ENCODE data around the gene NSL1.
"Not testable (repeated sequence)": the region's sequence is repeated elsewhere in the genome, so short reads cannot be mapped to it uniquely, and the experiment has no call there.

NSL1 gene

DNA sequence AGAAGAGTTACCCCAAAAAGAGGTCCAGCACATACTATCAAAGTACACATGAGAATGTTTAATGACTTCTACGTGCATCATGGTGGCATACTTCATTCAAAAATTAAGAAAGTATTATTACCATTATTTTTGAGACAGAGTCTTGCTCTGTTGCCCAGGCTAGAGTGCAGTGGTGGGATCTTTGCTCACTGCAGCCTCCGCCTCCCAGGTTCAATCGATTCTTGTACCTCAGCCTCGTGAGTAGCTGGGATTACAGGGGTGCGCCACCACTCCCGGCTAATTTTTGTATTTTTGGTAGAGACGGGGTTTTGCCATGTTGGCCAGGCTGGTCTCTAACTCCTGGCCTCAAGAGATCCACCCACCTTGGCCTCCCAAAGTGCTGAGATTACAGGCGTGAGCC lies 79.6 kb downstream of the NSL1 start:
- not testable (repeated sequence) for DNase-seq (ENCODE audit: low read depth in 2 of 3, low spot score in 1 of 3)

DNA sequence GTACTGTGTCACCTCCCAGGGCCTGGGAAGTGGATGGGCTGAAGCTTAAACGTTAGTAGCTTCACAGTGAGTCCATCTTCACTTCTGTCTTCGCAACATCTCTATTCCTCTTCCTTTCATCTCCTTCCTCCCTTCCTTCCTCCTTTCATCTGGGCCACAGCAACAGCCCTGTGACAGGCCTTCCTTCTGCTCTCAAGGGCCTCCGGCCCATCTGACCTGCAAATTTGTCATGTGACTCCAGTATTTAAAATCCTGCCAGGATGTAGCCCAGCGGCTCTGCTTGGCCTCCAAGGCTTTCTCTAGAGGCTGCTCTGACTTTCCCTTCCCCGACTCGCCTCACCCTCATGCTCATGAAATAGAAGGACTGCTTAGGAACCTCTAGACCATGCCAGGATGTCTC lies 81.0 kb downstream of the NSL1 start:
- no peak for DNase-seq (ENCODE audit: low read depth in 2 of 3, low spot score in 1 of 3)

DNA sequence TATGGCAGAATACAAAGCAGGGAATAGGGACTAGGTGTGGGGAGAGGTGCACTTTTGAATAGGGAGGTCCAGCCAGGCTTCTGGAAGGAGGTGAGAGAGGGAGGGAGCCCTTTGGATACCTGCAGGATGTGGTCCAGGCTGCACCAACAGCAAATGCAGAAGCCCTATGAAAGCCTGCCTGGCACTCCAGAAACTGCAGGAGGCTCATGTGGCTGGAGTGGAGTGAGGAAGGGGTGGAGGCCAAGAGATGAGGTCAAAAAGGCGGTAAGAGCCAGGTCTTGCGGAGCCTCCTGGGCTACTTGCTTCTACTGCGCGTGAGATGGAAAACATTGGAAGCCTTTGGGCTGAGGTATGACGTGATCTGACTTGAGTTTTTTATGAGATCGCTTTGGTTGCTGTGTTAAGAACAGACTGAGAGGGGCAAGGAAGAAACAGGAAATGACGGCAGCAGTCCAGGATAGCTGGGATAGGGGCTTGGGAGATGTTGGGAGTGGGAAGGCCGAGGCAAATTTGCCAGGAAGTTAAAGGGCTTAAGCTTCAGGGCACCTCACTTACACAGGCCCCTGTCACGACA lies 87.5 kb downstream of the NSL1 start:
- no peak for DNase-seq (ENCODE audit: low read depth in 2 of 3, low spot score in 1 of 3)

DNA sequence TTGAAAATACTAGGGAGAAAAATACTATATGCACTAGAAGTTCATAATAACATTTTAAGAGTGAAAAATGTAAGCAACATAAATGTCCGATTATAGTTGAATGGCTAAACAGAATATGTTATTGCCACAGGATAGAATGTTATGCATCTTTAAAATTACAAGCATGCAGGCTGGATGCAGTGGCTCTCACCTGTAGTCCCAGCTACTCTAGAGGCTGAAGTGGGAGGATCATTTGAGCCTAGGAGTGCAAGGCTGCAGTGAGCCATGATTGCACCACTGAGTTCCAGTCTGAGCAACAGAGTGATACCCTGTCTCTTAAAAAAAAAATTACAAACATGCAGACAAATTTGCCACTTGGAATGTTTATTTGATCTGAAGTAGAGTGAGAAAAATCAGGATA lies 88.9 kb downstream of the NSL1 start:
- no peak for DNase-seq (ENCODE audit: low read depth in 2 of 3, low spot score in 1 of 3)

DNA sequence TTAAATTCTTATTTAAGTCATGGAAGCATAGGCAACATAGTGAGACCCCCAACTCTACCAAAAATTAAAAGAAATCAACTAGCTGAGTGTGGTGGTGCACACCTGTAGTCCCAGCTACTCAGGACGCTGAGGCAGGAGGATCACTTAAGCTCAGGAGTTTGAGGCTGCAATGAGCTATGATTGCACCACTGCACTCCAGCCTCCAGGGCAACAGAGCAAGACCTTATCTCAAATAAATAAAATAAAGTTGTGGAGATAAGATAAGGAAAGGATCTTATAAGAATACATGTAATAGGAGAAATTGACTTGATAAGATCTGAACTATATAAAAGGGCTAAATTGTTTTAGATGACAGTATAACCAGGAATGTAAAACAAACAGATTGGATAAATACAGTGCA lies 89.7 kb downstream of the NSL1 start:
- DNase-seq (ENCODE audit: low read depth in 2 of 3, low spot score in 1 of 3): no peak

DNA sequence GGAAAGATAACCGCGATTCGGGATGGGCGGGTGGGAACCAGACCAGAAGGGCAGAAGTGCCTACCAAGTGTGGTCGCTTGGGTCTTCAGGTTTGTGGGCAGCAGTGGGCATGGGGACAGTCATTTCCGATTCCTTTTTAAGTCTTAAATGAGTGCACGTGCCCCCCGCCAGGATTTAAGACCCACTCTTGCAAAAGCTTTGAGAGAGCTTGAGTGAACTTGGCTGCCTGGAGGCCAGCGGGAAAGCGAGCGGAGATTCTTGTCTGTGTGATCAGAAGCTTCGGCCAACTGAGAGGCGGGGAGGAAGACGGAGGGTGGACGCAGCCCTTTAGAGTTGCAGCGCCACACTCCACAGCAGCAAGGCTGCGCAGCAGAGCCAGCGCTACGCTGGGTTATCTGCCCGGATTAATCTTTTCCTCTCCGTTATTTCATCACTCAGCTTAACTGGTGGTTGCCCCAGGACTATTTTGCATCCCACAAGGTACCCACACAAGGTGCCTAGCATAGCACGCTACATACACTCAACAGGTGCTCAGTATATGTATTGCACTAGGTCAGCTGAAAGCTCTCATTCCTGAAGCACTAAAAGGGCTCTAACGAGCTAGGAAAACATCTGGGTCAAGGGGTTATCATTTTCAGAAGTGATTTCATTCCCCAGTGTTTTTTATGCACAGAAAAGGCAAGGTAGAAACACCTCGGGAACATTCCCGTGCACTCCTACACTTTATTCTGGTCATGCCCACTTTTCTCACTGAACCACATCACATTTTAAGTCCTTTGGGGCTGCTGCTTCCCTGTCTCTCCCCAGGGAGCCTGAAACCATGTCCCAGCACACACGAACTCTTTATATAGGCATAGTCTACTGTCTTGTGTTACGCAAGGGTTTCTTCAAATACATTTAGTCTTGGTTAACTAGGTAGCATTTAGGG lies 90.4 kb downstream of the NSL1 start:
- no peak for DNase-seq (ENCODE audit: low read depth in 2 of 3, low spot score in 1 of 3)

DNA sequence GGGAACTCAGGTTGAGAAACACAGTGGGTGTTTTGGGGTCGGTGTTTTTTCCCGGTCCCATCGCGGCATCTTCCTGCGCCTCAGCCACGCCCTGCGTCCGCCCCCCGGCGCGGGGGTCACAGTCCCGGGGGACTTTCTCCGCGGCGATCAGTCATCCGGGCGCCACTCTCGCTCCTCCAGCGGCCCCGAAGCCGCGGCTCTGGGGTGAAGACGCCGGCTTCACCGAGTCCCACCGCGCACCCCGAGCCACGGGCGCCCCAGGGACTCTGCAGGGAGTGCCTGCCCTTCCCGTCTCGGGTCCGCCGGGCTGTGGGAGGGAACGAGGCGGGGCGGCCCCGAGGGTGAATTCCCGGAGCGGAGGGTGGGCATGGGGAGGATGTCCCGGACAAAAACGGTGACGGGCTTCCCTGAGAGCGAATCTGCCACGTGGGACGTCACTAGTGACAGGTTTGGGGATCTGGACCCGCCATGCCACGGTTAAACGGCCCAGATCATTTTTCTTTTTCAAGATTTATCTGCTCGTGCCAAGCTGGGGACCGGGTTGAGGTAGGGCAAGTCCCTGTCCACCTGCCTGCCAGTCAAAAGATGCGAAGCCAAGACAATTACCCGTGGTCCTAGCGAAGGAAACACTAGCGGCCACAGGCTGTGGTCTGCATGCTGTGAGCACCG lies 91.2 kb downstream of the NSL1 start:
- DNase-seq (ENCODE audit: low read depth in 2 of 3, low spot score in 1 of 3): peak in 2 of 3 donors; percentile 54 to 56

DNA sequence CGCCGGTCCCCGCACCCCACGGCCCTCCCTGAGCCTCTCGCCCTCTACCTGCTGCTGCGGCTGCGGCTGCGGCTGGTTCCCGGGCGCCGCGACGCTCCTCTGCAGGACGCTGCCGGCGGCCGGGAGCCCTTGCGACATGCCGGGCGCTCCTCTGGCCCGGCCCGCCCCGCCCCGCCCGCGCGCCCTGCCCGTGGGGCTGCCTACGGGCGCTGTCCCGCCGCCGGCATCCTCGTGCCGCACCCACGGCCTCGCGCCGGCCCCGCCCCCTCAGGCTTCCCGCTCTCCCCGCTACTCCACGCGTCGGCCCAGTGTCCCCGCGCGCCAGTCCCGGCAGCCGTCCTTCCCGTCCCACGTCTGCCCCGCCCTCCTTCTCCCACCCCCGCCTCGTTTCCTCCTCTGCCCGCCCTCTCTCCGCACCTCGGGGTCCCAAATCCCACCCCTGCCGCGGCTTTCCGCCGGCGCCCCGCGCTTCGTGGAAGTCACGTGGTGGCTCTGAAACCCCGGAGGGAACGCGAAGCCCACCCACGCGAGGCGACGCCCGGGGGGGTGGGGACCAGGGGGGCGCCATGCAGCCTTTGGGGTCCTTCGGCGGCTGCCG lies 91.9 kb downstream of the NSL1 start, which contains the start of gene BATF3:
Gene BATF3 (minus strand): TSS at position 216 of the 598 bp plus-strand sequence. CDS start 78 bp downstream, at position 138.
- DNase-seq (ENCODE audit: low read depth in 2 of 3, low spot score in 1 of 3): peak in 1 of 3 donors; percentile 55

DNA sequence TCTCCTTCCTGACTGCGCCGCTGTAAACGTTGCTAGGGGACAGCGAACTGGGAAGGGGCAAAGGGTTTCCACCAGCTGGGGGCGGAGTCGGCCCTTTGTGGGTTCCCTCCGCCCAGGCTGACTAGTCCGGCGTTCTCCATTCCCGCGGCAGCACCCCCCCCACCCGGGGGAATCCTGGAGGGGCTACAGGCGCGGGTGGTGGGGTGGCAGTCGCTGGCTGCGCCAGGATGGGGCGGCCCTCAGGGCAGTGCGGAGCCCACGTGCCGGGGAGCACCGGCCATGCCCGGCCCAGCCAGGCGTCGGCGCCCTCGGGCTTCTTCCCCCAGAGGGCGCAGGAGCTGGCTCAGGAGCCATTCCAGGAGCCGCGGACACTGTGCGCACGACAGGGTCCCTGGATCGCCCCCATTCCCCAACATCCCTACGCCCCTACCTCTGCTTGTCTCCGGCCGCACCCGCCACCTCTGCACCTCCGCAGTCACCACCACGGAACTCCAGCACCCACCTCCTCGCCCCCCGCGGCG lies 92.4 kb downstream of the NSL1 start:
- DNase-seq (ENCODE audit: low read depth in 2 of 3, low spot score in 1 of 3): peak in 2 of 3 donors; percentile 44 to 55

DNA sequence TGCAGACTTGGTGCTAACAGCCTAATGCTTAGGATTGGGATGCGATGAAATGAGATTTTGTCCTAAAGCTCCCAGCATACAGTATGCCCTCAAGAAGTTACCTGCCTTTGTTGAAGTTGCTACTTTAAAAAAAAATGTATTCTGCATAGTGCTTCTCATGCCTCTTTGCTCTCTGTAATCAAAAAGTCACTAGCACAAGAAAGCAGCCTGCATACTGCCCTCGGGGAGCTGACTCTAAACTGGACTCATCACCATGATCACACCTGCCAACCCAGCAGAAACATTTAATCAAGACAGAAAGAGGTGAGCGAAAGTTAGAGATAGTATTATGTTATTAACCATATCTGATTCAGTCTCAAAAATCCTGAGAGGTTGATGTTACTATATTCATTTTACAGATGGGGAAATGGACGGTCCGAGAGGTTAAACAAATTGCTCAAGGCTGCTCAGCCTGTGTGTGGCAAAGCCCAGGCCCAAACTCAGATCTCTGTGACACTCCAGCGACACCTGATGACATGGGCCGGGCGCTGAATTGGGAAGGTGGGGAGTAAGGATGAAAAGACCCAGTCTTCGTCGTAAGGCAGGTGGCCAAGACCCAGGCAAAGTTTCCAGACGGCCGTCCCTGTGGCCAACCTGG lies 93.0 kb downstream of the NSL1 start:
- no peak for DNase-seq (ENCODE audit: low read depth in 2 of 3, low spot score in 1 of 3)

DNA sequence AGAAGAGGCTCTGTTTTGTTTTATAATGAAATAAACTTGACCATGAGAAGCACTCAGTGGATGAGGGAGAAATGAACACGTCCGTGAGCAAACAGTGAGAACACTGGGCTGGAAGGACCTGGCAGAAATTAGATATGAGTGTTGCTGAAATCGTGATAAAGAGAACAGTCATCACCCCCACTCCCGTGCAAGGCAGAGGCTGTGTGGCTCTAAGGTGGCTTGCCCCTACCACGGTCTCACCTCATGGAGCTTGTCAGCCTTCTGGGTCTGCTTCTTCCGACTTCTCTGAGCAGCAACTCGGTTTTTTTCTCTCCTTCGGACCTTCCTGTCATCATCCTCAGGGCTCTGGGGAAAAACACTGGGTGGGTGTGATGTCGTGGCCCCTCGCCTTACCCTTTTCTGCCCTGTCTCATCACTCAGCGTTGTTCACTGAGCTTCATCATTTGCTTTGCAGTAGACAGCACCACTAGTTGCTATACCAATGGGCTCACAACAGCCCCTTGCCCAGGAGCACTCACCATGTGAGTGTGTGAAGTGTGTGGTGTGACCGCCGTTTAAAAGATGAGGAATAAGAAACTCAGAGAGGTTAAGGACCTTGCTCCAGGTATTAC lies 94.8 kb downstream of the NSL1 start:
- no peak for DNase-seq (ENCODE audit: low read depth in 2 of 3, low spot score in 1 of 3)

DNA sequence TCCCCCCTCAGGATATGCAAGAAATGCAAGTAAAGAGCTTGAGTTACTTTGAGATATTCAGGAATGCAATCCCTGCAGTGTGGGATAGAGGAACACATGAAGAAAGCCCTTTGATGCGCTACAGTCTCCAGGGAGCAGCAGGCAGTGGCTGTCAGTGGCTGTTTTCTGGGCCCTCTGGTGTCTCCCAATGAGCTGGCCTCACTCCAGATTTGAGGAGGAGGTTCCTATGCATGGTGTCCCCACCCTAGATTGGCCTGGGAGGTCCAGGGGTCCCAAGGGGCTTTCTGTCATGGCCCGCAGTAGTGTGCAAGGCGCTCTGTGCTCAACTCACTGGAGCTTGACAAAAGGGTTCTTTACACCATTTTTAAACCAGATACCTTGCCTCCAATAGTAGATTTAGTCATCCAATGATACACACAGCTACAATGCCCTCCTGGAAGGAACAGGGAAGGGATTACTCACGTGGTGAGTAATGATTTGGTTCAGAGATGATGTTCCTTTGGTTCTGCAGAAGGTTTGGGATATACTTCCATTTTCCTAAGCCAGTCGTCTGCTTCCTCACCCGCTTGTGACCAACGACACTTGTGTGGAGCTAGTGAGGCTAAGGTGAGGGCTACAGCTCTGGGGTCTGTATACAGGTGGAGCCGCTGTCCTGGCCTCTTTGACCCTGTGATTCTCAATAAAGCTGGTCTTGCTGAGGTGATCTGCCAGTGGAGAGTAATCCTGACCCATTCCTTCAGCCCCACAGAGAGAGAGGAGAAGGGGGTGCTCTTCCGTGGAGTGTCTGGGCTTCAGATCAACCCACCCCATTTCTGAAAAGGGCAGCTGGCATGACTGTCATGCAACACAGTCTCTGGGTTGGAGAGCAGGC lies 98.6 kb downstream of the NSL1 start:
- DNase-seq (ENCODE audit: low read depth in 2 of 3, low spot score in 1 of 3): no peak

DNA sequence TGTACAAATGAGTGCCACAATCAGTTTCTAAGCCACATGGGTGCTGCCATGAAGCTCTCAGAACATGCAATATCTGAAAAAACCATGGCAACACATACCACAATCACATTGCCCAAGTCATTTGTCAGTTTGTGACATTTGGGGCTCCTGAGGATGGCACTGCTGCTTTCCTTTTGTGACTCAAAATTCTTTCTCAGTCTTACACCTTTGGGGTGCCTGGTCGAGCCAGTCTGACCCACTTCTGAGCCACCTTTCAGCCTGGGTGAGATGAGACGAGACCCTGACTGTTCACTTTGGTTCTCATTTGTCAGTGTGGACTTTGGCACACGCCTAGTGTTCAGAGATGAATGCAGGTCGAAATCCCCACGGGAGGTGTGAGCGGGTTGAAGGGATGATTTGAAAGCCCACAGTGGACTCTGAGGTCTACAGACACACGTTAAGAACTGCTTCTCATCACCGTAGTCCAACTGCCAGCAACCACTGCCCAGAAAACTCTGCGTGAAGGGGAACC lies 100.0 kb downstream of the NSL1 start:
- DNase-seq (ENCODE audit: low read depth in 2 of 3, low spot score in 1 of 3): no peak

DNA sequence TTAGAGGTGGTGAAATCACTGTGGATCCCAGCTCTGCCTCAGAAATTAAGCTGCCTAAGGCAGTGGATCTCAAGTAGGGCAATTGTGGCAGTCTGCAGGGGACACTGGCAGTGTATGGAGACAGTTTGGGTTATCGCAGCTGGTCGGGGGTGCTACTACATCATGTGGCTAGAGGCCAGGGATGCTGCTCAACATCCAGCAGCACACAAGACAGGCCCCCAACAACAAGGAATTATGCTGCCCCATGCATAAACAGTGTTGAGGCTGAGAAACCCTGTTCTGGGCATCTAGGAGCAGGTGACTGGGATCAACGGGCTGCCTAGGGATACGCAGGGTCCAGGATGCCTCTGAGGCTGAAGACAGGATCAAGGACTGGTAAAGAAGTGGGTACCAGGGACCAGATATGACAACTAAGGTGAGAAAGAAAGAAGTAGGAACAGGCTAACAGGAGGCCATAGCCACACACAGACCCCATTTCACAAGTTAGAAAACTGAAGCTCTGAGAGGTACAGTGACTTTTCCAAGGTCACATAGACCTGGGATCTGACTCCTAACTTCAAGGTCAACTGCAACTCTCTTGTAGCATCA lies 100.7 kb downstream of the NSL1 start:
- no peak for DNase-seq (ENCODE audit: low read depth in 2 of 3, low spot score in 1 of 3)

DNA sequence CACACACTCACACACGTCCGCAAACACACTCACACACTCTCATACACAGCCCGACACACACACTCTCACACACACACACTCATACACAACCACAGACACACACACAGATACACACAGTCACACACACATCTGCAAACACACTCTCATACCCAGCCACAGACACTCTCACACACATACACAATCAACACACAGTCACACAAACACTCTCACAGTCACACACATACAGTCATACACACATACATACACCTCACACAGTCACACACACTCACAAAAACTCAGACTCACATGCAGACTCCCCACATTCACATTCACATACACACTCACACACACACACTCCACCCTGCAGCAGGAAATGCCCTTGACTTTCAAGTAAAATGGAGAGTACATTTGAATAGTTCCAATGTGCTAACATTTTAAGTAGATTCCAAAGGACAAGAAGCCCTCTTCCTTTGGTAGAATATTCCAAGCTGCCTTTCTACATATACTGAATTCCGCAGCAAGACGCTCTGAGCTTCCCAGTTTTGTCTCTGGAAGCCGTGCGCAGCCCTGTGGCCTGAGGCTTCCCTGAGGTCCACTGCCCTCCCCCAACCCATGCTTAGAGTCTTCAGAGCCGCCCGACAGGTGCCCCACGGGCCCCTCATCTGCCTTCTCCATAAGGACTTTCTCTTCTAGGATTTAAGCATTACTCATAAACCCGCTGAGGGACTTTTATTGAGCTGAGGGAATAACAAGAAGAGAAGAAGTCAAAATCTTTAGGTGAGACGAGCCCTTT lies 101.6 kb downstream of the NSL1 start:
- DNase-seq (ENCODE audit: low read depth in 2 of 3, low spot score in 1 of 3): no peak

DNA sequence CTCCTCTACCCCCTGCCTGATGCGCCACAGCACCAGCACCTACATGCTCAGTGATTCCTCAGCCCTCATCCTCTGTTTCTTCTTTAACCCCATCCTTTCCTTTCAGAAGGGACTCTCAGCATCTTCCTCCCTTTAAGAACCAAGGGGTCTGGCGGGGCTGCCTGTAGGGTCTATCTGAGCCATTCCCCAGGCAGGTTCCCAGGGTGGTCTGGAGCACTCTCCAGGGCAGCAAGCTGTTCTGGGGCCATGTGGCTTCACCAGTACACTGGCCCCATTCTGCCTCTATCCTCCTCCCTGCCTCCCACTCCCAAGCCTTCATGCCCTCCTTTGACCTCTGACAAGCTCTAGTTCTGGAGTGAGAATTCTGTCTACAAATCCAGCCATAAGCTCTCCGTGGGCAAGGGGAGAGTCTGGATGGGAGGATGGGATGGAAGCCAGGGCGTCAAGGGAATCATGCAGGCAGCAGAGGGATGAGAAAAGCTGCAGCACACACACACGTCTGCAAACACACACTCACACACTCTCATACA lies 102.3 kb downstream of the NSL1 start:
- no peak for DNase-seq (ENCODE audit: low read depth in 2 of 3, low spot score in 1 of 3)

DNA sequence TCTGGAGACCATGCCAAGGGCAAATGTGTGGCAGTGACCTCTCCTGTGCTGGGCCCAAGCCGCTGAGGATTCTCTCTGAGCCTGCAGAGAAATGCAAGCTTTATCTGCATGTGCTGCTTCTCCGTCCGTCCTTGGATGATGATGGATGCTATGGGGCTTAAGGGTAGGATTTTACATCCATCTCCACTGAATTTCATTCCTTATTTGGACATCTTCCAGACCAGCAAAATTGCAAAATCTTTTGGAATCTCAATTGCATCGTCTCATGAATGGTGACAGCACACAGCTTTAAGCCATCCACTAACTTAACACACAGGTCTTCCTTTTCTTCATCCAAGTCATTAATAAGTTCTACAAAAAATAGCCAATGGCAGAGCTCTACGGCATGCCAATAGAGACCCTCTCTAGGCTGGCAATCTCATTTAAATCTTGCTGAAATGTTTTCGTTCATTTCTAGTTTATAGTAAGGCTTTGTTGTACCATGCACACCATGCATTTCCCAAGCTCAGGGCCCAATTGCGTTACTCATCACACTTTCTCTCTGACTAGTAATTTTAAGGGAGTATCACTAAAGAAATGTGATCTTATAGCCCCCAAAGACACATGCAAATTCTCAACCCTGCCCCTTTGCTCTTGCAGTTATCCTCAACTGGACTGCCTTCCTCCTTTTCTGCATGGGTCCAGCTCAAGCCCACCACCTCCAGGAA lies 103.1 kb downstream of the NSL1 start:
- no peak for DNase-seq (ENCODE audit: low read depth in 2 of 3, low spot score in 1 of 3)

Measured in stimulated activated CD4-positive, alpha-beta T cell treated with anti-CD3 and anti-CD28 coated beads, Interleukin-12 subunit alpha, Interleukin-12 subunit beta, amount 100 ng/mL, for 48 hours (primary cell).